ENCODE measurements around the gene KRCC1.

DNA sequence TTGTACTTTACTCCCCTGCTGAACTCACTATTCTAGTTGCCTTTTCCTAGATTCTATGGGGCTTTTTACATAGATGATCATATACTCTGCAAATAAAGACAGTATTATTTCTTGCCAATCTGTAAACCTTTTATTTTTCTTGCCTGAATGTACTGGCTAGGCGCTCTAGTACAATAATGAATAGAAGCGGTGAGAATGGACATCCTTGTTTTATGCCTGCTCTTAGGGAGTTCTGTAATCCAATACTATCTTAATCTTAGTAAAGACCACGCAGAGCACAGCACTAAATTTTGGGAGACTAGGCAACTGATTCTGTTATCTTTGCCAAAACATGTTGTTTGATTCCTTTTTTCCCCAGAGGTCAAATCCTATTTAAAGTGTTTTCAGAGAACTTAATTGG lies 7.0 kb downstream of the KRCC1 start:
- no peak for TF ChIP-seq ARNTL (CRISPR knock-in tag; IDR thresholded peaks at IDR 0.05; ENCODE audit: borderline replicate concordance, low read depth)
- no peak for TF ChIP-seq BACH2 (CRISPR knock-in tag; IDR thresholded peaks at IDR 0.05; ENCODE audit: borderline replicate concordance)
- no peak for TF ChIP-seq ZFP30 (CRISPR knock-in tag; IDR thresholded peaks at IDR 0.05)
- TF ChIP-seq CREB5 (CRISPR knock-in tag; IDR thresholded peaks at IDR 0.05; ENCODE audit: low read depth): no peak
- TF ChIP-seq ZFP3 (CRISPR knock-in tag; IDR thresholded peaks at IDR 0.05): no peak
- no peak for TF ChIP-seq SNAI2 (CRISPR knock-in tag; IDR thresholded peaks at IDR 0.05)
- no peak for TF ChIP-seq OSR1 (CRISPR knock-in tag; IDR thresholded peaks at IDR 0.05)
- no peak for TF ChIP-seq CSRNP3 (CRISPR knock-in tag; IDR thresholded peaks at IDR 0.05)
- TF ChIP-seq, protein P1, sequence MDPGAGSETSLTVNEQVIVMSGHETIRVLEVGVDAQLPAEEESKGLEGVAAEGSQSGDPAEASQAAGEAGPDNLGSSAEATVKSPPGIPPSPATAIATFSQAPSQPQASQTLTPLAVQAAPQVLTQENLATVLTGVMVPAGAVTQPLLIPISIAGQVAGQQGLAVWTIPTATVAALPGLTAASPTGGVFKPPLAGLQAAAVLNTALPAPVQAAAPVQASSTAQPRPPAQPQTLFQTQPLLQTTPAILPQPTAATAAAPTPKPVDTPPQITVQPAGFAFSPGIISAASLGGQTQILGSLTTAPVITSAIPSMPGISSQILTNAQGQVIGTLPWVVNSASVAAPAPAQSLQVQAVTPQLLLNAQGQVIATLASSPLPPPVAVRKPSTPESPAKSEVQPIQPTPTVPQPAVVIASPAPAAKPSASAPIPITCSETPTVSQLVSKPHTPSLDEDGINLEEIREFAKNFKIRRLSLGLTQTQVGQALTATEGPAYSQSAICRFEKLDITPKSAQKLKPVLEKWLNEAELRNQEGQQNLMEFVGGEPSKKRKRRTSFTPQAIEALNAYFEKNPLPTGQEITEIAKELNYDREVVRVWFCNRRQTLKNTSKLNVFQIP (CRISPR knock-in tag; IDR thresholded peaks at IDR 0.05; ENCODE audit: borderline replicate concordance, low read depth): no peak
- no peak for TF ChIP-seq TCF4 (CRISPR knock-in tag; IDR thresholded peaks at IDR 0.05; ENCODE audit: borderline replicate concordance)
- TF ChIP-seq RARB (CRISPR knock-in tag; IDR thresholded peaks at IDR 0.05): no peak
- TF ChIP-seq ISL1 (CRISPR knock-in tag; IDR thresholded peaks at IDR 0.05): no peak
- TF ChIP-seq PATZ1 (CRISPR knock-in tag; IDR thresholded peaks at IDR 0.05; ENCODE audit: borderline replicate concordance): no peak
- TF ChIP-seq PPARA (CRISPR knock-in tag; IDR thresholded peaks at IDR 0.05; ENCODE audit: borderline replicate concordance): no peak

Data from SK-N-SH treated with all-trans-retinoic acid at 6 μM for 48 hours (cell line).